GM23338 (cell line): ENCODE data around the gene BCL2A1. TPM values are rescaled to one million over a fixed set of nuclear protein-coding genes. Genes with fewer than 3 reads are reported as not detected.

ENCODE experiments used
- ATAC-seq: fragments of 200-7000 bp; cut with Tn5 transposase; 3 replicates; pipeline ENCODE4 v1.9.1; 2020
- DNase-seq: peaks from one replicate; pipeline ENCODE4 v3.0.0-alpha.2; 2015; ENCODE audit warnings: low spot score
- H2AFZ ChIP-seq: fragments of 200-600 bp; sonication (generic); 2 replicates; pipeline ENCODE4 v1.8.0; 2016; ENCODE audit warnings: antibody characterized with exemption, mild to moderate bottlenecking, moderate library complexity
- H3F3A ChIP-seq: fragments of 200-600 bp; sonication (generic); replicated peaks from 2 replicates; pipeline ENCODE4 v1.8.0; 2017; ENCODE audit warnings: antibody characterized with exemption, mixed run types, low read depth
- H3K27ac ChIP-seq: fragments of 200-600 bp; sonication (generic); 2 replicates; pipeline ENCODE4 v1.6.1; 2016; ENCODE audit warnings: low read depth
- H3K27me3 ChIP-seq: fragments of 200-600 bp; sonication (generic); 2 replicates; pipeline ENCODE4 v1.8.0; 2016; ENCODE audit warnings: mild to moderate bottlenecking, mixed run types, moderate library complexity; ENCODE audit not compliant: insufficient read depth
- H3K36me3 ChIP-seq: fragments of 200-600 bp; sonication (generic); 2 replicates; pipeline ENCODE4 v1.8.0; 2016; ENCODE audit warnings: mild to moderate bottlenecking; ENCODE audit not compliant: insufficient read depth
- H3K4me1 ChIP-seq: fragments of 200-600 bp; sonication (generic); 2 replicates; pipeline ENCODE4 v1.8.0; 2016; ENCODE audit warnings: mild to moderate bottlenecking, moderate library complexity; ENCODE audit not compliant: insufficient read depth
- H3K4me2 ChIP-seq: fragments of 200-600 bp; sonication (generic); 2 replicates; pipeline ENCODE4 v1.7.1; 2017; ENCODE audit warnings: mixed run types
- H3K4me3 ChIP-seq: fragments of 200-600 bp; sonication (generic); 2 replicates; pipeline ENCODE4 v1.6.1; 2016; ENCODE audit warnings: mixed run types
- H3K79me2 ChIP-seq: fragments of 200-600 bp; sonication (generic); replicated peaks from 2 replicates; pipeline ENCODE4 v1.8.0; 2017; ENCODE audit warnings: mild to moderate bottlenecking; ENCODE audit not compliant: insufficient read depth
- H3K9me2 ChIP-seq: fragments of 200-600 bp; sonication (generic); 2 replicates; pipeline ENCODE4 v1.8.0; 2017; ENCODE audit not compliant: insufficient read depth
- H4K20me1 ChIP-seq: fragments of 200-600 bp; sonication (generic); replicated peaks from 2 replicates; pipeline ENCODE4 v1.8.0; 2017; ENCODE audit warnings: mild to moderate bottlenecking; ENCODE audit not compliant: insufficient read depth
- H3K27ac Mint-ChIP-seq: 2 replicates; pipeline ENCODE4 v1.8.0; 2020; ENCODE audit warnings: inconsistent platforms, mild to moderate bottlenecking, moderate library complexity, mixed read lengths
- H3K27me3 Mint-ChIP-seq: 3 replicates; pipeline ENCODE4 v1.8.0; 2022; ENCODE audit warnings: low read depth, mild to moderate bottlenecking, moderate library complexity, mixed read lengths, inconsistent platforms; ENCODE audit not compliant: insufficient read depth, poor library complexity
- H3K36me3 Mint-ChIP-seq: 3 replicates; pipeline ENCODE4 v1.8.0; 2021; ENCODE audit warnings: low read depth, mild to moderate bottlenecking, inconsistent platforms, moderate library complexity, mixed read lengths
- H3K4me1 Mint-ChIP-seq: 3 replicates; pipeline ENCODE4 v1.8.0; 2020; ENCODE audit warnings: mild to moderate bottlenecking, inconsistent platforms, mixed read lengths
- H3K4me3 Mint-ChIP-seq: 3 replicates; pipeline ENCODE4 v1.8.0; 2021; ENCODE audit warnings: moderate library complexity, mild to moderate bottlenecking, inconsistent platforms, mixed read lengths
- H3K9me3 Mint-ChIP-seq: 3 replicates; pipeline ENCODE4 v1.8.0; 2020; ENCODE audit warnings: moderate library complexity, mild to moderate bottlenecking, inconsistent platforms, mixed read lengths
- CREB1 ChIP-seq: fragments of 250-450 bp; sonication (Bioruptor Pico); IDR thresholded peaks from 2 replicates; pipeline ENCODE4 v1.5.0; 2020; ENCODE audit warnings: low read depth, mild to moderate bottlenecking, moderate library complexity
- EZH2 ChIP-seq: fragments of 200-600 bp; sonication (generic); IDR thresholded peaks from one replicate; pipeline ENCODE4 v1.8.0; 2017; ENCODE audit warnings: antibody characterized with exemption, mild to moderate bottlenecking, low read depth; ENCODE audit not compliant: unreplicated experiment
- EZH2phosphoT487 ChIP-seq: fragments of 200-600 bp; sonication (generic); IDR thresholded peaks from one replicate; pipeline ENCODE4 v1.8.1; 2018; ENCODE audit warnings: antibody characterized with exemption; ENCODE audit not compliant: unreplicated experiment
- NANOG ChIP-seq: IDR thresholded peaks from 2 replicates; pipeline ENCODE4 v1.6.1; 2016; ENCODE audit warnings: antibody characterized with exemption, borderline replicate concordance
- POLR2AphosphoS5 ChIP-seq: IDR thresholded peaks from 2 replicates; pipeline ENCODE4 v1.6.1; 2016; ENCODE audit warnings: antibody characterized with exemption, low read depth
- ZNF114 ChIP-seq: fragments of 250-450 bp; sonication (Bioruptor Pico); IDR thresholded peaks from 2 replicates; pipeline ENCODE4 v1.5.0; 2020; ENCODE audit warnings: mild to moderate bottlenecking, moderate library complexity
- ZNF331 ChIP-seq: fragments of 250-450 bp; sonication (Bioruptor Pico); IDR thresholded peaks from 2 replicates; pipeline ENCODE4 v1.5.0; 2020; ENCODE audit warnings: low read depth, mild to moderate bottlenecking, moderate library complexity
- polyA plus RNA-seq: library from polyadenylated mRNA; unstranded; fragments of >200 nt; fragmentation: Nextera tagmentation; extraction: Ambion mirVana; gene quantifications from 2 replicates; pipeline ENCODE4 v1.2.1, GENCODE V29; 2016
- total RNA-seq: library from RNA; depleted of rRNA; stranded (reverse); fragments of >200 nt; shearing (Covaris generic); gene quantifications from 2 replicates; pipeline ENCODE4 v1.2.3, GENCODE V29; 2014
- TF ChIP-seq, protein P1 (sequence below): IDR thresholded peaks from 2 replicates; pipeline ENCODE4 v1.6.1; 2016; ENCODE audit warnings: antibody characterized with exemption
- TF ChIP-seq, protein P2 (sequence below): fragments of 250-450 bp; sonication (Bioruptor Pico); IDR thresholded peaks from 2 replicates; pipeline ENCODE4 v1.5.0; 2020; ENCODE audit warnings: mild to moderate bottlenecking, moderate library complexity
- TF ChIP-seq, protein P3 (sequence below), 2 experiments: fragments of 200-600 bp in 1 of 2; sonication (generic) in 1 of 2; conservative IDR thresholded peaks; 2 replicates each; pipeline versions ENCODE4 v1.5.1 to v1.6.1; 2016 to 2017; ENCODE audit warnings: antibody characterized with exemption in 2 of 2, low read depth in 2 of 2, mild to moderate bottlenecking in 2 of 2, moderate library complexity in 1 of 2

Gene BCL2A1
- total and polyA plus RNA-seq, 2 experiments from 2014 or later: not detected

DNA sequence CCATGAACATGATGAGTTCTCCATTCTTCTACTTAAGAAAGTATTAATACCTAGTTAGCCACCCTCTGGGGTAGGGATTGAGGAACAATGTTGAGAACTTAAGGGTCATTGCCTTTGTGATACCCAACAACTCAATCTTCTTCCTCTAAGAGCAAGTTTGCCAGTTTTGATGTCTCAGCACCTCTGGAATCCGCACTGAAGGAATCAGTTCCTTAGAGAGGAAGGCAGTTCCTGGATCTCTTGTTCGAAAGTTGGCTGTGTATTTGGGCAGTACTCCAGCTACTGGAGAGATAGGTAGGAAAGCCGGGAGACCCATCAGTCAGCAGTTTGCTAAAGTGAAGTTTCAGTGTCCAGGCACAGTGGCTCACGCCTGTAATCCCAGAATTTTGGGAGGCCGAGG lies 38.5 kb downstream of the BCL2A1 start:
- Mint-ChIP-seq H3K9me3 (no peaks in the 10 kb centered on the region), H3K4me1 (no peaks in the 10 kb centered on the region), H3K4me3 (no peak overlapping the region), H3K36me3 (no peaks in the 10 kb centered on the region), H3K27me3 (peaks cover 2% of the 10 kb centered on the region), H3K27ac (no peak overlapping the region)
- no peak for ATAC-seq
- Histone ChIP-seq H3K4me1 (no peaks in the 10 kb centered on the region), H3F3A (no peaks in the 10 kb centered on the region), H4K20me1 (no peaks in the 10 kb centered on the region), H3K4me2 (no peak overlapping the region), H3K27me3 (no peaks in the 10 kb centered on the region), H3K27ac (no peak overlapping the region), H3K36me3 (no peaks in the 10 kb centered on the region), H3K9me2 (no peaks in the 10 kb centered on the region), H2AFZ (peak overlapping the region; percentile 69; the same call in 1 of the 2 replicates), H3K79me2 (no peaks in the 10 kb centered on the region), H3K4me3 (no peak overlapping the region)
- no peak for TF ChIP-seq CREB1 (CRISPR knock-in tag)
- TF ChIP-seq ZNF114 (CRISPR knock-in tag): no peak
- no peak for DNase-seq

DNA sequence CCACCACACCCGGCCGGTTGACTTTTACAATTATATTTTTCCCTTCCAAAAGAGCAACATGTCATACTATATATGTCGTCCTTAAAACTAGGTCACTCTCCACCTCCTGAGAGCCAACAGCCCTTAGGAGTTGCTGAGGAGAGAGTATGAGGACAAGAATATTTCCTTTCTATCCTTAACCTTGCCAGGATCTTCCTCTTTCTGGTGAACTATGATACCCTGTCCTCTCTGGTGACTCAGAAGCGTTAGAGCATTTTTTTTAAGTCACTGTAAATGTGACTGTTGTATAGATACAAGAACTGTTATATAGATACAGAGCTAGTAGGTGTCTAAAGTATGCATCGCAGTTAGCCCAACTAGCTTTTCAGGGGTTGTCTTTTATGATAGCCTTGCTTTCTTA lies 40.5 kb downstream of the BCL2A1 start:
- Histone ChIP-seq H3K27me3 (no peaks in the 10 kb centered on the region), H3K4me2 (no peak overlapping the region), H4K20me1 (no peaks in the 10 kb centered on the region), H2AFZ (no peak overlapping the region), H3K36me3 (no peaks in the 10 kb centered on the region), H3K4me1 (no peaks in the 10 kb centered on the region), H3K4me3 (no peak overlapping the region), H3K27ac (no peak overlapping the region), H3K79me2 (no peaks in the 10 kb centered on the region), H3K9me2 (no peaks in the 10 kb centered on the region), H3F3A (no peaks in the 10 kb centered on the region)
- peaks cover 6% of the 10 kb centered on the region; the same call in 1 of the 3 replicates for H3K9me3 Mint-ChIP-seq
- DNase-seq: no peak
- H3K27me3 Mint-ChIP-seq: peaks cover 2% of the 10 kb centered on the region
- TF ChIP-seq CREB1 (CRISPR knock-in tag) (no peak), NANOG (no peak), EZH2 (no peak), ZNF331 (CRISPR knock-in tag) (no peak), POLR2AphosphoS5 (no peak), EZH2phosphoT487 (no peak)
- TF ChIP-seq, protein P1, sequence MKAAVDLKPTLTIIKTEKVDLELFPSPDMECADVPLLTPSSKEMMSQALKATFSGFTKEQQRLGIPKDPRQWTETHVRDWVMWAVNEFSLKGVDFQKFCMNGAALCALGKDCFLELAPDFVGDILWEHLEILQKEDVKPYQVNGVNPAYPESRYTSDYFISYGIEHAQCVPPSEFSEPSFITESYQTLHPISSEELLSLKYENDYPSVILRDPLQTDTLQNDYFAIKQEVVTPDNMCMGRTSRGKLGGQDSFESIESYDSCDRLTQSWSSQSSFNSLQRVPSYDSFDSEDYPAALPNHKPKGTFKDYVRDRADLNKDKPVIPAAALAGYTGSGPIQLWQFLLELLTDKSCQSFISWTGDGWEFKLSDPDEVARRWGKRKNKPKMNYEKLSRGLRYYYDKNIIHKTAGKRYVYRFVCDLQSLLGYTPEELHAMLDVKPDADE: no peak
- TF ChIP-seq, protein P2, sequence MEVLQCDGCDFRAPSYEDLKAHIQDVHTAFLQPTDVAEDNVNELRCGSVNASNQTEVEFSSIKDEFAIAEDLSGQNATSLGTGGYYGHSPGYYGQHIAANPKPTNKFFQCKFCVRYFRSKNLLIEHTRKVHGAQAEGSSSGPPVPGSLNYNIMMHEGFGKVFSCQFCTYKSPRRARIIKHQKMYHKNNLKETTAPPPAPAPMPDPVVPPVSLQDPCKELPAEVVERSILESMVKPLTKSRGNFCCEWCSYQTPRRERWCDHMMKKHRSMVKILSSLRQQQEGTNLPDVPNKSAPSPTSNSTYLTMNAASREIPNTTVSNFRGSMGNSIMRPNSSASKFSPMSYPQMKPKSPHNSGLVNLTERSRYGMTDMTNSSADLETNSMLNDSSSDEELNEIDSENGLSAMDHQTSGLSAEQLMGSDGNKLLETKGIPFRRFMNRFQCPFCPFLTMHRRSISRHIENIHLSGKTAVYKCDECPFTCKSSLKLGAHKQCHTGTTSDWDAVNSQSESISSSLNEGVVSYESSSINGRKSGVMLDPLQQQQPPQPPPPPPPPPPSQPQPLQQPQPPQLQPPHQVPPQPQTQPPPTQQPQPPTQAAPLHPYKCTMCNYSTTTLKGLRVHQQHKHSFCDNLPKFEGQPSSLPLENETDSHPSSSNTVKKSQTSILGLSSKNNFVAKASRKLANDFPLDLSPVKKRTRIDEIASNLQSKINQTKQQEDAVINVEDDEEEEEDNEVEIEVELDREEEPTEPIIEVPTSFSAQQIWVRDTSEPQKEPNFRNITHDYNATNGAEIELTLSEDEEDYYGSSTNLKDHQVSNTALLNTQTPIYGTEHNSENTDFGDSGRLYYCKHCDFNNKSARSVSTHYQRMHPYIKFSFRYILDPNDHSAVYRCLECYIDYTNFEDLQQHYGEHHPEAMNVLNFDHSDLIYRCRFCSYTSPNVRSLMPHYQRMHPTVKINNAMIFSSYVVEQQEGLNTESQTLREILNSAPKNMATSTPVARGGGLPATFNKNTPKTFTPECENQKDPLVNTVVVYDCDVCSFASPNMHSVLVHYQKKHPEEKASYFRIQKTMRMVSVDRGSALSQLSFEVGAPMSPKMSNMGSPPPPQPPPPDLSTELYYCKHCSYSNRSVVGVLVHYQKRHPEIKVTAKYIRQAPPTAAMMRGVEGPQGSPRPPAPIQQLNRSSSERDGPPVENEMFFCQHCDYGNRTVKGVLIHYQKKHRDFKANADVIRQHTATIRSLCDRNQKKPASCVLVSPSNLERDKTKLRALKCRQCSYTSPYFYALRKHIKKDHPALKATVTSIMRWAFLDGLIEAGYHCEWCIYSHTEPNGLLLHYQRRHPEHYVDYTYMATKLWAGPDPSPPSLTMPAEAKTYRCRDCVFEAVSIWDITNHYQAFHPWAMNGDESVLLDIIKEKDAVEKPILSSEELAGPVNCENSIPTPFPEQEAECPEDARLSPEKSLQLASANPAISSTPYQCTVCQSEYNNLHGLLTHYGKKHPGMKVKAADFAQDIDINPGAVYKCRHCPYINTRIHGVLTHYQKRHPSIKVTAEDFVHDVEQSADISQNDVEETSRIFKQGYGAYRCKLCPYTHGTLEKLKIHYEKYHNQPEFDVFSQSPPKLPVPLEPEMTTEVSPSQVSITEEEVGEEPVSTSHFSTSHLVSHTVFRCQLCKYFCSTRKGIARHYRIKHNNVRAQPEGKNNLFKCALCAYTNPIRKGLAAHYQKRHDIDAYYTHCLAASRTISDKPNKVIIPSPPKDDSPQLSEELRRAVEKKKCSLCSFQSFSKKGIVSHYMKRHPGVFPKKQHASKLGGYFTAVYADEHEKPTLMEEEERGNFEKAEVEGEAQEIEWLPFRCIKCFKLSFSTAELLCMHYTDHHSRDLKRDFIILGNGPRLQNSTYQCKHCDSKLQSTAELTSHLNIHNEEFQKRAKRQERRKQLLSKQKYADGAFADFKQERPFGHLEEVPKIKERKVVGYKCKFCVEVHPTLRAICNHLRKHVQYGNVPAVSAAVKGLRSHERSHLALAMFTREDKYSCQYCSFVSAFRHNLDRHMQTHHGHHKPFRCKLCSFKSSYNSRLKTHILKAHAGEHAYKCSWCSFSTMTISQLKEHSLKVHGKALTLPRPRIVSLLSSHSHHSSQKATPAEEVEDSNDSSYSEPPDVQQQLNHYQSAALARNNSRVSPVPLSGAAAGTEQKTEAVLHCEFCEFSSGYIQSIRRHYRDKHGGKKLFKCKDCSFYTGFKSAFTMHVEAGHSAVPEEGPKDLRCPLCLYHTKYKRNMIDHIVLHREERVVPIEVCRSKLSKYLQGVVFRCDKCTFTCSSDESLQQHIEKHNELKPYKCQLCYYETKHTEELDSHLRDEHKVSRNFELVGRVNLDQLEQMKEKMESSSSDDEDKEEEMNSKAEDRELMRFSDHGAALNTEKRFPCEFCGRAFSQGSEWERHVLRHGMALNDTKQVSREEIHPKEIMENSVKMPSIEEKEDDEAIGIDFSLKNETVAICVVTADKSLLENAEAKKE (CRISPR knock-in tag): no peak
- TF ChIP-seq, protein P3, sequence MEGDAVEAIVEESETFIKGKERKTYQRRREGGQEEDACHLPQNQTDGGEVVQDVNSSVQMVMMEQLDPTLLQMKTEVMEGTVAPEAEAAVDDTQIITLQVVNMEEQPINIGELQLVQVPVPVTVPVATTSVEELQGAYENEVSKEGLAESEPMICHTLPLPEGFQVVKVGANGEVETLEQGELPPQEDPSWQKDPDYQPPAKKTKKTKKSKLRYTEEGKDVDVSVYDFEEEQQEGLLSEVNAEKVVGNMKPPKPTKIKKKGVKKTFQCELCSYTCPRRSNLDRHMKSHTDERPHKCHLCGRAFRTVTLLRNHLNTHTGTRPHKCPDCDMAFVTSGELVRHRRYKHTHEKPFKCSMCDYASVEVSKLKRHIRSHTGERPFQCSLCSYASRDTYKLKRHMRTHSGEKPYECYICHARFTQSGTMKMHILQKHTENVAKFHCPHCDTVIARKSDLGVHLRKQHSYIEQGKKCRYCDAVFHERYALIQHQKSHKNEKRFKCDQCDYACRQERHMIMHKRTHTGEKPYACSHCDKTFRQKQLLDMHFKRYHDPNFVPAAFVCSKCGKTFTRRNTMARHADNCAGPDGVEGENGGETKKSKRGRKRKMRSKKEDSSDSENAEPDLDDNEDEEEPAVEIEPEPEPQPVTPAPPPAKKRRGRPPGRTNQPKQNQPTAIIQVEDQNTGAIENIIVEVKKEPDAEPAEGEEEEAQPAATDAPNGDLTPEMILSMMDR (conservative IDR thresholded peaks at IDR 0.05; ENCODE audit: low read depth in 2 of 2): no peak
- H3K4me3 Mint-ChIP-seq: no peak overlapping the region
- H3K36me3 Mint-ChIP-seq: peaks cover 5% of the 10 kb centered on the region; the same call in 2 of the 3 replicates
- H3K27ac Mint-ChIP-seq: no peak overlapping the region
- no peak for ATAC-seq
- H3K4me1 Mint-ChIP-seq: no peaks in the 10 kb centered on the region; the same call in 2 of the 3 replicates
